OCI-LY3 (cell line): ENCODE data around the gene RASL12.
A peak's percentile ranks its signal among the peaks of the same experiment; 100 is the strongest.
"Not testable (repeated sequence)": the region's sequence is repeated elsewhere in the genome, so short reads cannot be mapped to it uniquely, and the experiment has no call there.

ENCODE experiments used
- H2AFZ ChIP-seq: fragments of 200-600, 300-600 bp; shearing (Covaris generic); 2 replicates; pipeline ENCODE4 v1.6.0; 2014; ENCODE audit warnings: antibody characterized with exemption, low read depth, low read length
- H3K27ac ChIP-seq: fragments of 200-600, 300-600 bp; sonication (generic); 2 replicates; pipeline ENCODE4 v1.5.1; 2014; ENCODE audit warnings: mild to moderate bottlenecking, low read length, moderate library complexity, mixed read lengths
- H3K27me3 ChIP-seq: fragments of 200-600, 300-600 bp; sonication (generic); 2 replicates; pipeline ENCODE4 v1.6.1; 2014; ENCODE audit warnings: low read depth, low read length, mixed read lengths
- H3K36me3 ChIP-seq: fragments of 200-600, 300-600 bp; sonication (generic); replicated peaks from 2 replicates; pipeline ENCODE3; 2014; ENCODE audit warnings: low read depth, low read length, mixed read lengths
- H3K4me1 ChIP-seq: fragments of 300-600, 200-600 bp; sonication (generic); 2 replicates; pipeline ENCODE4 v1.6.1; 2014; ENCODE audit warnings: low read length, mixed read lengths
- H3K4me2 ChIP-seq: fragments of 200-600, 300-600 bp; sonication (generic); 2 replicates; pipeline ENCODE4 v1.6.1; 2014; ENCODE audit warnings: low read length, mixed read lengths
- H3K4me3 ChIP-seq: fragments of 300-600, 200-600 bp; sonication (generic); 2 replicates; pipeline ENCODE4 v1.5.1; 2014; ENCODE audit warnings: antibody characterized with exemption, mild to moderate bottlenecking, low read length, moderate library complexity
- H3K79me2 ChIP-seq: fragments of 300-600, 200-600 bp; shearing (Covaris generic); 2 replicates; pipeline ENCODE4 v1.6.1; 2014; ENCODE audit warnings: mild to moderate bottlenecking, low read length, mixed read lengths
- H3K9ac ChIP-seq: fragments of 300-600, 200-600 bp; shearing (Covaris generic); 2 replicates; pipeline ENCODE4 v1.6.0; 2014; ENCODE audit warnings: mild to moderate bottlenecking, low read length, moderate library complexity
- H3K9me3 ChIP-seq: fragments of 200-600, 300-600 bp; shearing (Covaris generic); 2 replicates; pipeline ENCODE4 v1.6.1; 2014; ENCODE audit warnings: low read length, mixed read lengths; ENCODE audit not compliant: insufficient read depth
- H4K20me1 ChIP-seq: fragments of 200-600, 300-600 bp; sonication (generic); 2 replicates; pipeline ENCODE4 v1.6.1; 2016; ENCODE audit warnings: low read length, mixed read lengths; ENCODE audit not compliant: insufficient read depth
- CTCF ChIP-seq: fragments of 200-600, 300-600 bp; sonication (generic); IDR thresholded peaks from 2 replicates; pipeline ENCODE4 v1.5.1; 2014; ENCODE audit warnings: antibody characterized with exemption, low read length, low read depth
- EZH2phosphoT487 ChIP-seq: fragments of 200-600 bp; shearing (Covaris generic); IDR thresholded peaks from 2 replicates; pipeline ENCODE4 v1.6.1; 2018; ENCODE audit warnings: antibody characterized with exemption, mixed run types, low read depth

RASL12 gene

GRCh38 chr15:65050270-65050669 is 17.5 kb downstream of the RASL12 start:
- peak overlapping the region; percentile 70 for H3K4me3 ChIP-seq
- no peaks in the 10 kb centered on the region for H3K9me3 ChIP-seq
- H3K79me2 ChIP-seq = no peaks in the 10 kb centered on the region
- H3K27me3 ChIP-seq = no peaks in the 10 kb centered on the region
- peaks cover 11% of the 10 kb centered on the region for H3K4me1 ChIP-seq
- no peak for TF ChIP-seq EZH2phosphoT487
- TF ChIP-seq CTCF = no peak
- H2AFZ ChIP-seq = no peak overlapping the region
- no peak overlapping the region for H3K27ac ChIP-seq
- H3K36me3 ChIP-seq = no peaks in the 10 kb centered on the region
- peak overlapping the region; percentile 82 for H3K4me2 ChIP-seq
- H4K20me1 ChIP-seq = no peaks in the 10 kb centered on the region; the same call in 1 of the 2 replicates
- H3K9ac ChIP-seq = no peak overlapping the region

- Histone ChIP-seq H3K27me3 (no peaks in the 10 kb centered on the region), H3K9me3 (no peaks in the 10 kb centered on the region), H4K20me1 (no peaks in the 10 kb centered on the region; the same call in 1 of the 2 replicates), H2AFZ (peak overlapping the region; percentile 12; the same call in 1 of the 2 replicates), H3K79me2 (no peaks in the 10 kb centered on the region), H3K4me1 (peaks cover 11% of the 10 kb centered on the region), H3K9ac (no peak overlapping the region), H3K36me3 (no peaks in the 10 kb centered on the region), H3K27ac (no peak overlapping the region), H3K4me3 (peak overlapping the region; percentile 70), H3K4me2 (peak overlapping the region; percentile 82)
- no peak for TF ChIP-seq CTCF
- TF ChIP-seq EZH2phosphoT487 = no peak
These were observed 18.4 kb downstream of the RASL12 start for GRCh38 chr15:65049418-65049840.

- Histone ChIP-seq H2AFZ (no peak overlapping the region), H3K4me2 (no peak overlapping the region), H4K20me1 (no peaks in the 10 kb centered on the region; the same call in 1 of the 2 replicates), H3K4me3 (no peak overlapping the region), H3K36me3 (no peaks in the 10 kb centered on the region), H3K9me3 (no peaks in the 10 kb centered on the region), H3K79me2 (no peaks in the 10 kb centered on the region), H3K27ac (no peak overlapping the region), H3K27me3 (no peaks in the 10 kb centered on the region), H3K9ac (no peak overlapping the region), H3K4me1 (peaks cover 17% of the 10 kb centered on the region)
- TF ChIP-seq CTCF (no peak), EZH2phosphoT487 (no peak)
These were observed 19.6 kb downstream of the RASL12 start for GRCh38 chr15:65048241-65048640.

GRCh38 chr15:65044724-65045481 is 22.9 kb downstream of the RASL12 start, which contains the start of gene SLC51B:
SLC51B (plus strand) TSS chr15:65045387; CDS start chr15:65050005, 4,618 bp downstream.
- Histone ChIP-seq H3K4me3 (no peak within 1 kb of the TSS), H3K36me3 (no peaks in the 10 kb centered on the region), H3K9me3 (no peaks in the 10 kb centered on the region), H3K9ac (no peak within 1 kb of the TSS), H4K20me1 (no peaks in the 10 kb centered on the region; the same call in 1 of the 2 replicates), H3K79me2 (no peaks in the 10 kb centered on the region), H3K27me3 (no peaks in the 10 kb centered on the region), H3K27ac (no peak within 1 kb of the TSS), H3K4me2 (peak within 1 kb of the TSS; percentile 17; the same call in 1 of the 2 replicates), H2AFZ (no peak within 1 kb of the TSS), H3K4me1 (peaks cover 10% of the 10 kb centered on the region)
- TF ChIP-seq CTCF (no peak), EZH2phosphoT487 (no peak)

- not testable (repeated sequence) for H3K27ac ChIP-seq, H4K20me1 ChIP-seq, H3K79me2 ChIP-seq, H3K9ac ChIP-seq, H3K9me3 ChIP-seq, H3K27me3 ChIP-seq, H3K36me3 ChIP-seq, H3K4me3 ChIP-seq, H3K4me1 ChIP-seq, H2AFZ ChIP-seq
- H3K4me2 ChIP-seq = peak overlapping the region; percentile 17; the same call in 1 of the 2 replicates
These were observed 23.6 kb downstream of the RASL12 start for GRCh38 chr15:65044218-65044617.
